Liver (tissue), 9 donors: ENCODE results near the gene BRCA1. TPM values are rescaled to one million over a fixed set of nuclear protein-coding genes. Genes with fewer than 3 reads are reported as not detected.

Source experiments
- DNase-seq: peaks from one replicate; pipeline ENCODE4 v3.0.0-alpha.2; 2017; ENCODE audit warnings: low spot score
- H3K27ac ChIP-seq, 2 donors: one replicate each; pipeline ENCODE4 v1.7.0; 2013; ENCODE audit warnings: inconsistent platforms in 2 of 2, low read length in 2 of 2, control low read depth in 1 of 2, low read depth in 1 of 2, mild to moderate bottlenecking in 1 of 2
- H3K27me3 ChIP-seq, 4 donors: one replicate each; pipeline versions ENCODE4 v1.6.1 to v1.7.0; 2013; ENCODE audit warnings: low read length in 3 of 4, inconsistent platforms in 1 of 4, mild to moderate bottlenecking in 1 of 4, moderate library complexity in 1 of 4; ENCODE audit not compliant: control insufficient read depth in 4 of 4, insufficient read depth in 4 of 4
- H3K36me3 ChIP-seq, 4 donors: one replicate each; pipeline versions ENCODE4 v1.6.1 to v1.7.0; 2013; ENCODE audit warnings: low read length in 3 of 4, mild to moderate bottlenecking in 3 of 4, low read depth in 1 of 4, moderate library complexity in 1 of 4; ENCODE audit not compliant: control insufficient read depth in 4 of 4, insufficient read depth in 3 of 4
- H3K4me1 ChIP-seq, 4 donors: one replicate each; pipeline versions ENCODE4 v1.6.1 to v1.7.0; 2013; ENCODE audit warnings: low read length in 3 of 4, mild to moderate bottlenecking in 3 of 4, moderate library complexity in 1 of 4; ENCODE audit not compliant: control insufficient read depth in 4 of 4, insufficient read depth in 4 of 4
- H3K4me3 ChIP-seq, 3 donors: one replicate each; pipeline versions ENCODE4 v1.6.1 to v1.7.0; 2013; ENCODE audit warnings: low read length in 3 of 3, control low read depth in 1 of 3, low read depth in 1 of 3, mild to moderate bottlenecking in 1 of 3
- H3K9ac ChIP-seq, 2 donors: one replicate each; pipeline ENCODE4 v1.7.0; 2013; ENCODE audit warnings: low read length in 2 of 2, mild to moderate bottlenecking in 2 of 2, moderate library complexity in 2 of 2, control low read depth in 1 of 2, low read depth in 1 of 2
- H3K9me3 ChIP-seq, 4 donors: one replicate each; pipeline versions ENCODE4 v1.6.1 to v1.7.0; 2013; ENCODE audit warnings: low read length in 3 of 4; ENCODE audit not compliant: control insufficient read depth in 4 of 4
- ATF3 ChIP-seq: IDR thresholded peaks from 2 replicates; pipeline ENCODE4 v1.6.1; 2016; ENCODE audit warnings: antibody characterized with exemption
- CTCF ChIP-seq: fragments of 150-350 bp; IDR thresholded peaks from 2 replicates; pipeline ENCODE4 v1.5.1; 2017; ENCODE audit warnings: improper control_type of control experiment, low read depth, low read length; ENCODE audit not compliant: missing input control
- EGR1 ChIP-seq, 2 donors: IDR thresholded peaks; 2 replicates each; pipeline ENCODE4 v1.6.1; 2016 to 2018; ENCODE audit warnings: antibody characterized with exemption in 2 of 2, low read depth in 2 of 2
- FOXA1 ChIP-seq: IDR thresholded peaks from 2 replicates; pipeline ENCODE4 v1.6.1; 2016; ENCODE audit warnings: antibody characterized with exemption
- FOXA2 ChIP-seq: IDR thresholded peaks from 2 replicates; pipeline ENCODE4 v1.6.1; 2016; ENCODE audit warnings: antibody characterized with exemption
- GABPA ChIP-seq, 2 donors: IDR thresholded peaks in 1 of 2; conservative IDR thresholded peaks in 1 of 2; 2 replicates each; pipeline ENCODE4 v1.6.1; 2016; ENCODE audit warnings: antibody characterized with exemption in 2 of 2, mild to moderate bottlenecking in 1 of 2, moderate library complexity in 1 of 2
- HNF4A ChIP-seq, 2 donors: conservative IDR thresholded peaks; 2 replicates each; pipeline ENCODE4 v1.6.1; 2016; ENCODE audit warnings: antibody characterized with exemption in 2 of 2, mild to moderate bottlenecking in 2 of 2
- HNF4G ChIP-seq: IDR thresholded peaks from 2 replicates; pipeline ENCODE4 v1.6.1; 2016; ENCODE audit warnings: antibody characterized with exemption
- JUND ChIP-seq, 2 donors: IDR thresholded peaks; 2 replicates each; pipeline ENCODE4 v1.6.1; 2016; ENCODE audit warnings: antibody characterized with exemption in 2 of 2
- MAX ChIP-seq: IDR thresholded peaks from 2 replicates; pipeline ENCODE4 v1.6.1; 2016; ENCODE audit warnings: antibody characterized with exemption
- NR2F2 ChIP-seq: IDR thresholded peaks from 2 replicates; pipeline ENCODE4 v1.6.1; 2016; ENCODE audit warnings: antibody characterized with exemption
- RAD21 ChIP-seq, 2 donors: IDR thresholded peaks; 2 replicates each; pipeline ENCODE4 v1.6.1; 2016; ENCODE audit warnings: antibody characterized with exemption in 2 of 2, mild to moderate bottlenecking in 2 of 2
- RXRA ChIP-seq, 2 donors: IDR thresholded peaks; 2 replicates each; pipeline ENCODE4 v1.6.1; 2017 to 2018; ENCODE audit warnings: antibody characterized with exemption in 2 of 2, mild to moderate bottlenecking in 1 of 2
- SP1 ChIP-seq: IDR thresholded peaks from 2 replicates; pipeline ENCODE4 v1.6.1; 2018; ENCODE audit warnings: antibody characterized with exemption, mild to moderate bottlenecking
- TAF1 ChIP-seq: conservative IDR thresholded peaks from 2 replicates; pipeline ENCODE4 v1.6.1; 2016; ENCODE audit warnings: antibody characterized with exemption, mild to moderate bottlenecking
- YY1 ChIP-seq: IDR thresholded peaks from 2 replicates; pipeline ENCODE4 v1.6.1; 2016; ENCODE audit warnings: antibody characterized with exemption, mild to moderate bottlenecking
- WGBS: extraction: QIAGEN DNeasy Blood & Tissue Kit; methylation state at CpG from one replicate; pipeline ENCODE4 v1.1.7; 2013; 5-methylcytosine and 5-hydroxymethylcytosine counted together
- polyA plus RNA-seq, 2 donors: library from polyadenylated mRNA; stranded (reverse) in 1 of 2; unstranded in 1 of 2; fragments of 200-250 nt in 1 of 2; fragments of >200 nt in 1 of 2; fragmentation: Nextera tagmentation in 1 of 2; extraction: Ambion mirVana in 1 of 2; gene quantifications; one replicate each; pipeline versions ENCODE4 v1.2.1 to v1.2.3, GENCODE V29; 2013 to 2015
- total RNA-seq, 2 donors: library from RNA; depleted of rRNA; stranded (reverse); fragments of >200 nt; gene quantifications; one replicate each; pipeline ENCODE4 v1.2.3, GENCODE V29; 2014
- TF ChIP-seq, protein P1 (sequence below): IDR thresholded peaks from 2 replicates; pipeline ENCODE4 v1.6.1; 2016; ENCODE audit warnings: antibody characterized with exemption, mild to moderate bottlenecking
- TF ChIP-seq, protein P2 (sequence below): IDR thresholded peaks from 2 replicates; pipeline ENCODE4 v1.6.1; 2016; ENCODE audit warnings: antibody characterized with exemption
- donor health status: healthy.
- donor health status: healthy.
- donor health status: healthy.
- donor health status: healthy.
- donor health status: healthy.

Gene BRCA1
- total and polyA plus RNA-seq, 4 donors, result 1.5 to 18.6 (median 12.8) TPM

DNA sequence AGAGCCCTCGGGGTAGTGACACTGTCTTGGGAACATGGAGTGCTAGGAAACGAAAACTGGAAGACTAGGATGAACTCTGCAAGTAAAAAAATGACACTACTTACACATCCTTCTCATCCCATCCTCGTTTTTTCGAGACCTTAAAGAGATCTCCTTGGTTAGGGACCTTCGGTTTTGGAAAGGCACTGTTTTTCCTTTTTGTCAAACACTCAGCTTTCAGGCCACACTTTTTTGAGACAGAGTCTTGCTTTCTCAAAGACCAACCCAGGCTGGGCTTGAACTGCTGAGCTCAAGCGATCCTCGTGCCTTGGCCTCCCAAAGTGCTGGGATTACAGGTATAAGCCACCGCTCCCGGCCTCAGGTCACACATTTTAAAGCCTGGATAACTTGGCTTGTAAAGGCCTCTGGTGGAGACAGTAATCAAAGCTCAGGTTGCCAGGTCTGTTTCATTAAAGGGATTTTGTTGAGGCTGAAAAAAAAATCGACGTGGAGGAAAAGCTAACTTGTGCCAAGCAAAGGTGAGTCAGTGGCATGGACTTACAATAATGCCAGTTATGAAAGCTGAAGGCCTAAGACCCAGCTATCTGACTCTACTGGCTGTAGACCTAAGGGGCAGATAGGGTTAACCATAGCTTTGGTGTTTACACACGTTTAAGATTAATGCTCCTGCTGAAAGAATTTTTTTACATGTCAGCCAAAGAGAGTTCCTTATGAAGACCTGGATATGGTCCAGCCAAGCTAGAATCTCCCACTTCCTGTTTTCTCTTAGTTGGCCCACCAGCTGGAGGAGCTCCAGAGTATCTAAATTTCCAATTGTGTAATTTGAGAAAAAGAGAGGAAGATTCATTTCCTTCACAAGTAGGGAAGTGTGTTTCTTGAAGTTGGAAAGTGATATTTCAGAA, 46.7 kb upstream of the BRCA1 start:
- no peak for TF ChIP-seq FOXA1
- TF ChIP-seq MAX, result peak; percentile 49
- no peak for TF ChIP-seq YY1
- TF ChIP-seq RAD21 (IDR thresholded peaks at IDR 0.05), result peak; percentile 37 to 48
- TF ChIP-seq RXRA (IDR thresholded peaks at IDR 0.05), result peak in 1 of 2 donors; percentile 8
- TF ChIP-seq GABPA (IDR thresholded peaks at IDR 0.05 in 1 of 2, conservative IDR thresholded peaks at IDR 0.05 in 1 of 2), result peak in 1 of 2 donors; percentile 24
- TF ChIP-seq, protein P1, sequence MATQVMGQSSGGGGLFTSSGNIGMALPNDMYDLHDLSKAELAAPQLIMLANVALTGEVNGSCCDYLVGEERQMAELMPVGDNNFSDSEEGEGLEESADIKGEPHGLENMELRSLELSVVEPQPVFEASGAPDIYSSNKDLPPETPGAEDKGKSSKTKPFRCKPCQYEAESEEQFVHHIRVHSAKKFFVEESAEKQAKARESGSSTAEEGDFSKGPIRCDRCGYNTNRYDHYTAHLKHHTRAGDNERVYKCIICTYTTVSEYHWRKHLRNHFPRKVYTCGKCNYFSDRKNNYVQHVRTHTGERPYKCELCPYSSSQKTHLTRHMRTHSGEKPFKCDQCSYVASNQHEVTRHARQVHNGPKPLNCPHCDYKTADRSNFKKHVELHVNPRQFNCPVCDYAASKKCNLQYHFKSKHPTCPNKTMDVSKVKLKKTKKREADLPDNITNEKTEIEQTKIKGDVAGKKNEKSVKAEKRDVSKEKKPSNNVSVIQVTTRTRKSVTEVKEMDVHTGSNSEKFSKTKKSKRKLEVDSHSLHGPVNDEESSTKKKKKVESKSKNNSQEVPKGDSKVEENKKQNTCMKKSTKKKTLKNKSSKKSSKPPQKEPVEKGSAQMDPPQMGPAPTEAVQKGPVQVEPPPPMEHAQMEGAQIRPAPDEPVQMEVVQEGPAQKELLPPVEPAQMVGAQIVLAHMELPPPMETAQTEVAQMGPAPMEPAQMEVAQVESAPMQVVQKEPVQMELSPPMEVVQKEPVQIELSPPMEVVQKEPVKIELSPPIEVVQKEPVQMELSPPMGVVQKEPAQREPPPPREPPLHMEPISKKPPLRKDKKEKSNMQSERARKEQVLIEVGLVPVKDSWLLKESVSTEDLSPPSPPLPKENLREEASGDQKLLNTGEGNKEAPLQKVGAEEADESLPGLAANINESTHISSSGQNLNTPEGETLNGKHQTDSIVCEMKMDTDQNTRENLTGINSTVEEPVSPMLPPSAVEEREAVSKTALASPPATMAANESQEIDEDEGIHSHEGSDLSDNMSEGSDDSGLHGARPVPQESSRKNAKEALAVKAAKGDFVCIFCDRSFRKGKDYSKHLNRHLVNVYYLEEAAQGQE, result no peak
- TF ChIP-seq CTCF, result peak; percentile 6
- Histone ChIP-seq H3K27me3 (no peaks in the 10 kb centered on the region), H3K9ac (peak overlapping the region; percentile 85 to 94), H3K36me3 (peaks cover 0 to 2% (median under 1%) of the 10 kb centered on the region in 4 donors), H3K4me3 (peak overlapping the region; percentile 70 to 90 (median 75)), H3K27ac (peak overlapping the region; percentile 89 to 96), H3K9me3 (no peaks in the 10 kb centered on the region), H3K4me1 (peaks cover 7 to 62% (median 45%) of the 10 kb centered on the region in 4 donors)
- peak; percentile 38 for DNase-seq
- WGBS, result 4% methylated on average over 12 of the region's 12 CpGs

DNA sequence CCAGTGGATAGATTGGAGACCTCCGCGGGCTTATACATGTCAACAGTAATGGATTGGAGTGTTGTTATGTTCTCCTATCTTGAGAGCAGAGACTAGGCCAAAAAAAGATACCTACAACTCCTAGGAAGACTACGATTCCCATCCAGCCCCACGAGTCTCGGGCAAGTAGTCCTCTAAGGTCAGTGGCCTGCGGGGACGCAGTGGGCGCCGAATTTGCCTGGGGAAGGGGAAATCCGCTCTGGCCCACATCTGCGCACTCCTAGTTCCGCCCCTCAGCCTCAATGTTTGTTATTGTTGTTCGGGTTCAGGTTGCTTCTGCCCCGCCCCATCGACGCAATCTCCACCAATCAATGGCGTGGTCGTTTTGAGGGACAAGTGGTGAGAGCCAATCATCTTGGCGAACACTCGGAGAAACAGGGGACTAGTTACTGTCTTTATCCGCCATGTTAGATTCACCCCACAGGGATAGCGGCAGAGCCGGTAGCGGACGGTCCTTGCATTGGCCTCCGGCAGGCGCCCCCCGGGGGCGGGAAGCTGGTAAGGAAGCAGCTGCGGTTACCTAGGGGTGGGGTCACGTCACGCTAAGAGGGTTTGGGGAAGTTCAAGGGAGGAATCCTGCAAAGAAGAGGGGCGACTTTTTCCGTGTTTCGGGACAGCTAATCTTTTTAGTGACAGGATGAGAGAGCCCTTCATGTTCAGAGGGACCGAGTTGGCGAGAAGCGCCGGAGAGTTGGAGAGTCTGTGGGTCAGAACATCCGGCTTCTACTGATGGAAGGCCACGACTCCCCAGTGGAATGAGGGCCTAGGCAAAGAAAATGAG, 45.8 kb upstream of the BRCA1 start, which contains the start of gene NBR1:
TSS of gene NBR1 (plus strand) at position 449 of the 820 bp plus-strand sequence. CDS start 4,586 bp downstream, outside the sequence.
- peak; percentile 97 for DNase-seq
- Histone ChIP-seq H3K4me1 (peaks cover 5 to 55% (median 37%) of the 10 kb centered on the region in 4 donors), H3K9ac (peak within 1 kb of the TSS; percentile 85 to 94), H3K9me3 (no peaks in the 10 kb centered on the region), H3K4me3 (peak within 1 kb of the TSS; percentile 70 to 90 (median 75)), H3K27me3 (no peaks in the 10 kb centered on the region), H3K36me3 (no peaks in the 10 kb centered on the region), H3K27ac (peak within 1 kb of the TSS; percentile 89 to 96)
- WGBS, result under 1% methylated on average over 41 of the region's 41 CpGs
- peak; percentile 3 for TF ChIP-seq CTCF
- TF ChIP-seq, protein P2, sequence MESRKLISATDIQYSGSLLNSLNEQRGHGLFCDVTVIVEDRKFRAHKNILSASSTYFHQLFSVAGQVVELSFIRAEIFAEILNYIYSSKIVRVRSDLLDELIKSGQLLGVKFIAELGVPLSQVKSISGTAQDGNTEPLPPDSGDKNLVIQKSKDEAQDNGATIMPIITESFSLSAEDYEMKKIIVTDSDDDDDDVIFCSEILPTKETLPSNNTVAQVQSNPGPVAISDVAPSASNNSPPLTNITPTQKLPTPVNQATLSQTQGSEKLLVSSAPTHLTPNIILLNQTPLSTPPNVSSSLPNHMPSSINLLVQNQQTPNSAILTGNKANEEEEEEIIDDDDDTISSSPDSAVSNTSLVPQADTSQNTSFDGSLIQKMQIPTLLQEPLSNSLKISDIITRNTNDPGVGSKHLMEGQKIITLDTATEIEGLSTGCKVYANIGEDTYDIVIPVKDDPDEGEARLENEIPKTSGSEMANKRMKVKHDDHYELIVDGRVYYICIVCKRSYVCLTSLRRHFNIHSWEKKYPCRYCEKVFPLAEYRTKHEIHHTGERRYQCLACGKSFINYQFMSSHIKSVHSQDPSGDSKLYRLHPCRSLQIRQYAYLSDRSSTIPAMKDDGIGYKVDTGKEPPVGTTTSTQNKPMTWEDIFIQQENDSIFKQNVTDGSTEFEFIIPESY, result no peak
- TF ChIP-seq RXRA (IDR thresholded peaks at IDR 0.05), result peak; percentile 3 to 55
- TF ChIP-seq FOXA2, result no peak
- peak; percentile 96 for TF ChIP-seq TAF1
- peak; percentile 20 to 32 for TF ChIP-seq GABPA (IDR thresholded peaks at IDR 0.05 in 1 of 2, conservative IDR thresholded peaks at IDR 0.05 in 1 of 2)
- TF ChIP-seq NR2F2, result peak; percentile 62
- no peak for TF ChIP-seq EGR1 (IDR thresholded peaks at IDR 0.05; ENCODE audit: low read depth in 2 of 2)
- peak in 1 of 2 donors; percentile 34 for TF ChIP-seq HNF4A (conservative IDR thresholded peaks at IDR 0.05)
- peak; percentile 92 for TF ChIP-seq SP1
- no peak for TF ChIP-seq FOXA1
- no peak for TF ChIP-seq HNF4G
- peak; percentile 41 for TF ChIP-seq MAX
- TF ChIP-seq RAD21 (IDR thresholded peaks at IDR 0.05), result peak; percentile 22 to 55
- TF ChIP-seq JUND (IDR thresholded peaks at IDR 0.05), result no peak
- TF ChIP-seq ATF3, result no peak
